A673 (cell line): ENCODE results near the gene COPS4. TPM values are rescaled to one million over a fixed set of nuclear protein-coding genes. Genes with fewer than 3 reads are reported as not detected.

Source experiments
- BruUV-seq: library from RNA; stranded (reverse); fragments of 400-500 nt; replicated peaks from 2 replicates; lab custom pipeline; 2021; lab: Mats Ljungman, UMichigan
- CTCF ChIA-PET: fragments of 300-600 bp; sonication (Branson Sonifier 250); formaldehyde crosslinking; loops from one replicate; lab custom pipeline; 2022; ENCODE audit warnings: antibody characterized with exemption; lab: Charles Lee
- POLR2A ChIA-PET: fragments of 300-600 bp; sonication (Branson Sonifier 250); formaldehyde crosslinking; loops from one replicate; lab custom pipeline; 2022; ENCODE audit warnings: antibody characterized with exemption; ENCODE audit not compliant: low non-redundant PET; lab: Charles Lee
- DNase-seq: peaks from one replicate; pipeline ENCODE4 v3.0.0-alpha.2; 2015; ENCODE audit warnings: low spot score
- H3K27ac ChIP-seq: fragments of 200-600 bp; sonication (generic); 2 replicates; pipeline ENCODE4 v1.5.1; 2016; ENCODE audit warnings: mixed run types, low read depth, mild to moderate bottlenecking, mixed read lengths, antibody characterized with exemption, low read length; ENCODE audit not compliant: poor library complexity, severe bottlenecking
- H3K27me3 ChIP-seq: fragments of 200-600 bp; sonication (generic); replicated peaks from 2 replicates; pipeline ENCODE4 v1.6.1; 2017; ENCODE audit warnings: mixed run types, low read depth, mild to moderate bottlenecking, mixed read lengths, antibody characterized with exemption, low read length; ENCODE audit not compliant: insufficient read depth, poor library complexity
- H3K36me3 ChIP-seq: fragments of 200-600 bp; sonication (generic); 2 replicates; pipeline ENCODE4 v1.6.1; 2016; ENCODE audit warnings: mixed run types, mild to moderate bottlenecking, mixed read lengths, antibody characterized with exemption, low read length; ENCODE audit not compliant: insufficient read depth, poor library complexity, severe bottlenecking
- H3K4me1 ChIP-seq: fragments of 200-600 bp; sonication (generic); 2 replicates; pipeline ENCODE4 v1.6.1; 2017; ENCODE audit warnings: mixed run types, mild to moderate bottlenecking, mixed read lengths, antibody characterized with exemption, low read length; ENCODE audit not compliant: insufficient read depth, poor library complexity, severe bottlenecking
- H3K4me3 ChIP-seq: fragments of 200-600 bp; sonication (generic); 2 replicates; pipeline ENCODE4 v1.5.1; 2016; ENCODE audit warnings: low read depth, mixed run types, mild to moderate bottlenecking, mixed read lengths, low read length; ENCODE audit not compliant: poor library complexity, severe bottlenecking
- H3K9me3 ChIP-seq: fragments of 200-600 bp; sonication (generic); 2 replicates; pipeline ENCODE4 v1.6.1; 2016; ENCODE audit warnings: mixed run types, low read depth, mild to moderate bottlenecking, mixed read lengths, antibody characterized with exemption, low read length; ENCODE audit not compliant: poor library complexity, severe bottlenecking
- EZH2 ChIP-seq: fragments of 200-600 bp; sonication (generic); IDR thresholded peaks from 2 replicates; pipeline ENCODE4 v1.6.1; 2017; ENCODE audit warnings: borderline replicate concordance, low read depth, mild to moderate bottlenecking, mixed read lengths, antibody characterized with exemption, low read length; ENCODE audit not compliant: poor library complexity, severe bottlenecking
- intact Hi-C: fragments of 100-400 bp; cut with micrococcal nuclease; formaldehyde crosslinking; loops from one replicate; pipeline ENCODE4 v1.10.0; 2022; ENCODE audit not compliant: unreplicated experiment
- total RNA-seq: library from RNA; stranded (reverse); gene quantifications from 2 replicates; pipeline ENCODE4 v1.2.3, GENCODE V29; 2021
- TF ChIP-seq, protein P1 (sequence below): fragments of 300-800, 200-600 bp; sonication (generic); conservative IDR thresholded peaks from 2 replicates; pipeline ENCODE4 v1.5.1; 2017; ENCODE audit warnings: low read depth, mild to moderate bottlenecking, antibody characterized with exemption, low read length, moderate library complexity, mixed read lengths

The COPS4 gene
- total RNA-seq, 1 experiment from 2014 or later = 25.5 TPM

DNA sequence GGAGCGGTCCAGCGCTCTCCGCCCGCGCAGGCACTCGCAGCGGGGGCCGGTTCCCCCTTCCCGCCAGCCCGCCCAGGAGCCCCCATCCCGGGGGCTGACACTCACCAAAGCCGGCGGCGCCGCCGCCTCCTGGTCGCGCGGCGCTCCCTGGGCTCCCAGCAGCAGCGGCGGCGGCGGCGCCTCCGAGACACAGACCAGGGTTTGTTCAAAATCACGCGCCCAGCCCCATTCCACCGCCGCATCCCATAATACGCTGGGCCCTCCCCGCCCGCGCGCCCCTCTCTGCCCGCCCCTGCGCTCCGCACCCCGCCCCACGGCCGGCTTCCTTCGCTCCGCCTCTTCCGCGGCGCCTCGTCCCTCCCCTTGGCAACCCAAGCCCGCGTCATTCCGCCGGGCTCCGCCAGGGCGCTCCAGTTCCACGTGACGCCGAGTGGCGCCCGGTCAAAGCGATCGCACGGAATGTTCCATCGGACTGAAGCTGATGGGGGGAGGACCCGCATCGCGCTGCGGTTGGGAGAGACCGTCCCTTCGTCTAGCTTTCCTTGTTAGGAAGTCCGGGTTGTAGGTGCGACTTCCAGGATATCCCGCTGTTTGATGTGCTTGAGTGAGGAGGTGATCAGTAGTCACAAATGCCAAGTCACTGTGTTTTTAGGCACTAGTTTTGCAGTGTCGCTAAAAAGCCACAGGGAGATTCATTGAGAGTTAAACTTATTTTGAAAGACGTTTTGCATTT lies 22.1 kb upstream of the COPS4 start:
- no TSS peak for BruUV-seq
- CTCF ChIA-PET = interaction anchor here (0.7 to 0.9 kb wide), 3 partner anchors 269 to 550 kb away, joined by 3 to 9 read pairs (median 8); no protein-coding TSS in a partner anchor
- H3K4me1 ChIP-seq = no peaks in the 10 kb centered on the region

DNA sequence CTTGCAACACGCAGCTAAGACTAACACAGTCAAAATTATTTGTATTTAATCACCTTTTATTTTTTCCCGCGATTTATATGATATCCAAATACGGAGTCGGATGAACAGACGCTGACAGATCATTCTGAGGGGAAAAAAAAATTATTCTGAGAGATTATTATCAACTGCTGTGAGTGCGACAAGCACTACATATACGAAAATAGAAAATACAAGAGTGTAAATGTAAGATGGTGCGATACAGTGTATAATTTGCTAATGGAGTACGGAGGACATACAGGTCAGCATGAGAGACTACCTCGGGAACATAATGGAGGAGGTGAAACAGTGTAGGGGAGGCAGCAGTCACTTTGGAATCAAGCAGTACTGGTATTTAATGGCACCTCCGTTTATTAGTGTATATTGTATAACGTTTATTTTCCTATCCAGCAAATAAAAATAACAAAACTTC lies 21.5 kb upstream of the COPS4 start:
- TSS peak; percentile 96 for BruUV-seq
- Histone ChIP-seq H3K4me1 (no peaks in the 10 kb centered on the region), H3K27me3 (no peaks in the 10 kb centered on the region), H3K9me3 (no peaks in the 10 kb centered on the region), H3K4me3 (peak overlapping the region; percentile 71), H3K27ac (peak overlapping the region; percentile 66), H3K36me3 (no peaks in the 10 kb centered on the region)
- TF ChIP-seq EZH2 = no peak
- TF ChIP-seq, protein P1, sequence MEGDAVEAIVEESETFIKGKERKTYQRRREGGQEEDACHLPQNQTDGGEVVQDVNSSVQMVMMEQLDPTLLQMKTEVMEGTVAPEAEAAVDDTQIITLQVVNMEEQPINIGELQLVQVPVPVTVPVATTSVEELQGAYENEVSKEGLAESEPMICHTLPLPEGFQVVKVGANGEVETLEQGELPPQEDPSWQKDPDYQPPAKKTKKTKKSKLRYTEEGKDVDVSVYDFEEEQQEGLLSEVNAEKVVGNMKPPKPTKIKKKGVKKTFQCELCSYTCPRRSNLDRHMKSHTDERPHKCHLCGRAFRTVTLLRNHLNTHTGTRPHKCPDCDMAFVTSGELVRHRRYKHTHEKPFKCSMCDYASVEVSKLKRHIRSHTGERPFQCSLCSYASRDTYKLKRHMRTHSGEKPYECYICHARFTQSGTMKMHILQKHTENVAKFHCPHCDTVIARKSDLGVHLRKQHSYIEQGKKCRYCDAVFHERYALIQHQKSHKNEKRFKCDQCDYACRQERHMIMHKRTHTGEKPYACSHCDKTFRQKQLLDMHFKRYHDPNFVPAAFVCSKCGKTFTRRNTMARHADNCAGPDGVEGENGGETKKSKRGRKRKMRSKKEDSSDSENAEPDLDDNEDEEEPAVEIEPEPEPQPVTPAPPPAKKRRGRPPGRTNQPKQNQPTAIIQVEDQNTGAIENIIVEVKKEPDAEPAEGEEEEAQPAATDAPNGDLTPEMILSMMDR = no peak
- POLR2A ChIA-PET = interaction anchor here (0.5 kb wide), 1 partner anchor 95 kb away, joined by 3 read pairs; no protein-coding TSS in a partner anchor
- CTCF ChIA-PET = interaction anchor here (0.7 kb wide), 1 partner anchor 269 kb away, joined by 3 read pairs; no protein-coding TSS in a partner anchor
- no peak for DNase-seq
- intact Hi-C loops = loop anchor here (2.0 kb wide), 1 partner anchor 113 kb away; the partner anchor contains the start of gene THAP9

More for the DNA sequence above, 22.1 kb upstream of the COPS4 start:
- H3K36me3 ChIP-seq = no peaks in the 10 kb centered on the region
- no peaks in the 10 kb centered on the region for H3K27me3 ChIP-seq
- H3K4me3 ChIP-seq = peak overlapping the region; percentile 71
- DNase-seq = peak; percentile 94
- peak overlapping the region; percentile 77 for H3K27ac ChIP-seq
- intact Hi-C loops = loop anchor here (2.0 kb wide), 1 partner anchor 112 kb away; the partner anchor contains the start of gene THAP9
- TF ChIP-seq, protein P1 = peak; percentile 45; the same call in 1 of the 2 replicates
- no peak for TF ChIP-seq EZH2
- POLR2A ChIA-PET = interaction anchor here (0.5 kb wide), 1 partner anchor 94 kb away, joined by 3 read pairs; no protein-coding TSS in a partner anchor
- H3K9me3 ChIP-seq = no peaks in the 10 kb centered on the region

DNA sequence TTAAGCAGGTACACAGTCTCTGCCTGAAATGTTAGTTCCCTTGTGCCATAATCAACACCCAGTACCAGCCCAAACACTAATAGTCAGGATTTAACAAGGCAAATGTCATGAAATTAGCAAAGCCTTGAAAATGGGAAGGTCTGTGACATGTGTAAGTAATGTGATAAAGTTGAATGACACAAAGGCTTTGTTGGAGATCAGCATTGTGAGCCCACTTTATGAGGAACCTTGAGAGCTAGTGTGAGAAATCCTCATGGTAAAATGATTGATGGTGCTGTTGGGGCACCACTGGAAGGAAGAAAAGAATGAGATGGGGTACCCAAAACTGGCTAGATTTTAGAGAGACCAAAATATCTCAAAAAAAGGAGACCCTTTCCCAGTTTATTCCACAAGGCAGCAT lies 21.1 kb upstream of the COPS4 start:
- ChIA-PET POLR2A (no interaction called here), CTCF (no interaction called here)
- H3K27ac ChIP-seq = no peak overlapping the region
- no peaks in the 10 kb centered on the region for H3K36me3 ChIP-seq
- BruUV-seq = no TSS peak
- H3K4me3 ChIP-seq = peak overlapping the region; percentile 71
- no peaks in the 10 kb centered on the region for H3K4me1 ChIP-seq
- no peak for DNase-seq
- H3K9me3 ChIP-seq = no peaks in the 10 kb centered on the region
- intact Hi-C loops = loop anchor here (2.0 kb wide), 2 partner anchors 21 to 113 kb away; partner anchors contain the start of genes COPS4 and THAP9
- no peak for TF ChIP-seq EZH2
- TF ChIP-seq, protein P1 = no peak
- no peaks in the 10 kb centered on the region for H3K27me3 ChIP-seq
